HUES48 (cell line): ENCODE measurements around the gene LATS2.

Experiments
- H3K27ac ChIP-seq: one replicate; pipeline ENCODE4 v1.7.0; 2013; ENCODE audit warnings: low read depth, low read length, inconsistent platforms
- H3K27me3 ChIP-seq: 2 replicates; pipeline ENCODE4 v1.6.1; 2013; ENCODE audit warnings: mild to moderate bottlenecking, low read length; ENCODE audit not compliant: control insufficient read depth, insufficient read depth
- H3K36me3 ChIP-seq: 2 replicates; pipeline ENCODE4 v1.6.1; 2013; ENCODE audit warnings: low read length; ENCODE audit not compliant: control insufficient read depth, insufficient read depth
- H3K4me1 ChIP-seq: 2 replicates; pipeline ENCODE4 v1.6.1; 2013; ENCODE audit warnings: mild to moderate bottlenecking, low read length; ENCODE audit not compliant: control insufficient read depth, insufficient read depth
- H3K4me3 ChIP-seq: 2 replicates; pipeline ENCODE4 v1.5.1; 2013; ENCODE audit warnings: mild to moderate bottlenecking, low read depth, low read length
- H3K9ac ChIP-seq: 2 replicates; pipeline ENCODE4 v1.6.1; 2013; ENCODE audit warnings: mild to moderate bottlenecking, low read depth, low read length, moderate library complexity
- H3K9me3 ChIP-seq: 2 replicates; pipeline ENCODE4 v1.6.1; 2013; ENCODE audit warnings: low read length; ENCODE audit not compliant: control insufficient read depth, insufficient read depth

Gene LATS2

GRCh38 chr13:21033212-21033840 lies 28.1 kb downstream of the LATS2 start:
- Histone ChIP-seq H3K27ac (no peak overlapping the region), H3K4me1 (peaks cover 19% of the 10 kb centered on the region), H3K27me3 (no peaks in the 10 kb centered on the region), H3K4me3 (no peak overlapping the region), H3K9ac (no peak overlapping the region), H3K9me3 (no peaks in the 10 kb centered on the region), H3K36me3 (no peaks in the 10 kb centered on the region)

- peaks cover 17% of the 10 kb centered on the region for H3K4me1 ChIP-seq
- no peaks in the 10 kb centered on the region for H3K27me3 ChIP-seq
- no peak overlapping the region for H3K27ac ChIP-seq
- no peaks in the 10 kb centered on the region for H3K9me3 ChIP-seq
- H3K4me3 ChIP-seq: no peak overlapping the region
- H3K9ac ChIP-seq: no peak overlapping the region
- H3K36me3 ChIP-seq: no peaks in the 10 kb centered on the region
Observed at GRCh38 chr13:21032656-21033055, 28.7 kb downstream of the LATS2 start.

GRCh38 chr13:21031594-21032275 lies 29.7 kb downstream of the LATS2 start:
- H3K9me3 ChIP-seq: no peaks in the 10 kb centered on the region
- H3K9ac ChIP-seq: no peak overlapping the region
- H3K4me1 ChIP-seq: peaks cover 17% of the 10 kb centered on the region
- H3K4me3 ChIP-seq: no peak overlapping the region
- H3K36me3 ChIP-seq: no peaks in the 10 kb centered on the region
- H3K27me3 ChIP-seq: no peaks in the 10 kb centered on the region
- no peak overlapping the region for H3K27ac ChIP-seq

GRCh38 chr13:21025539-21025938 lies 35.8 kb downstream of the LATS2 start:
- no peaks in the 10 kb centered on the region for H3K27me3 ChIP-seq
- no peaks in the 10 kb centered on the region for H3K9me3 ChIP-seq
- H3K27ac ChIP-seq: no peak overlapping the region
- H3K36me3 ChIP-seq: no peaks in the 10 kb centered on the region
- H3K9ac ChIP-seq: no peak overlapping the region
- H3K4me1 ChIP-seq: peaks cover 3% of the 10 kb centered on the region; the same call in 1 of the 2 replicates
- H3K4me3 ChIP-seq: no peak overlapping the region

GRCh38 chr13:21022056-21022979 lies 39.1 kb downstream of the LATS2 start:
- no peaks in the 10 kb centered on the region for H3K27me3 ChIP-seq
- H3K4me1 ChIP-seq: peaks cover 12% of the 10 kb centered on the region
- no peaks in the 10 kb centered on the region for H3K9me3 ChIP-seq
- H3K36me3 ChIP-seq: no peaks in the 10 kb centered on the region
- no peak overlapping the region for H3K9ac ChIP-seq
- H3K4me3 ChIP-seq: no peak overlapping the region
- H3K27ac ChIP-seq: no peak overlapping the region

GRCh38 chr13:21020581-21020980 lies 40.8 kb downstream of the LATS2 start:
- H3K27ac ChIP-seq: no peak overlapping the region

GRCh38 chr13:21020176-21020575 lies 41.2 kb downstream of the LATS2 start:
- Histone ChIP-seq H3K4me3 (no peak overlapping the region), H3K27me3 (no peaks in the 10 kb centered on the region), H3K27ac (no peak overlapping the region), H3K4me1 (peaks cover 12% of the 10 kb centered on the region), H3K9ac (no peak overlapping the region), H3K9me3 (no peaks in the 10 kb centered on the region), H3K36me3 (no peaks in the 10 kb centered on the region)

More at GRCh38 chr13:21020581-21020980, 40.8 kb downstream of the LATS2 start:
- H3K4me3 ChIP-seq: no peak overlapping the region
- no peaks in the 10 kb centered on the region for H3K36me3 ChIP-seq
- H3K9me3 ChIP-seq: no peaks in the 10 kb centered on the region
- no peak overlapping the region for H3K9ac ChIP-seq
- H3K4me1 ChIP-seq: peaks cover 12% of the 10 kb centered on the region
- no peaks in the 10 kb centered on the region for H3K27me3 ChIP-seq

- 0 out of 2 replicates have a peak, but pooled peaks cover 2% of the 10 kb centered on the region for H3K36me3 ChIP-seq
- no peak overlapping the region for H3K9ac ChIP-seq
- no peak overlapping the region for H3K27ac ChIP-seq
- no peak overlapping the region for H3K4me3 ChIP-seq
- peaks cover 12% of the 10 kb centered on the region for H3K4me1 ChIP-seq
- no peaks in the 10 kb centered on the region for H3K27me3 ChIP-seq
- no peaks in the 10 kb centered on the region for H3K9me3 ChIP-seq
Observed at GRCh38 chr13:21018220-21018619, 43.2 kb downstream of the LATS2 start.

- Histone ChIP-seq H3K4me3 (no peak overlapping the region), H3K9ac (no peak overlapping the region), H3K27ac (no peak overlapping the region), H3K36me3 (0 out of 2 replicates have a peak, but pooled peaks cover 2% of the 10 kb centered on the region), H3K4me1 (peaks cover 12% of the 10 kb centered on the region), H3K9me3 (no peaks in the 10 kb centered on the region), H3K27me3 (no peaks in the 10 kb centered on the region)
Observed at GRCh38 chr13:21016487-21016886, 44.9 kb downstream of the LATS2 start.

GRCh38 chr13:21015284-21015683 lies 46.1 kb downstream of the LATS2 start:
- Histone ChIP-seq H3K9ac (no peak overlapping the region), H3K36me3 (0 out of 2 replicates have a peak, but pooled peaks cover 2% of the 10 kb centered on the region), H3K27me3 (no peaks in the 10 kb centered on the region), H3K4me3 (no peak overlapping the region), H3K4me1 (peaks cover 14% of the 10 kb centered on the region), H3K27ac (no peak overlapping the region), H3K9me3 (no peaks in the 10 kb centered on the region)
